DMS153 treated with DMSO at 0.1 percent for 48 hours (cell line): ENCODE results near the gene ELF1.
"Not testable (repeated sequence)": the region's sequence is repeated elsewhere in the genome, so short reads cannot be mapped to it uniquely, and the experiment has no call there.

Experiments
- DNase-seq: peaks from one replicate; lab custom pipeline; 2025; ENCODE audit not compliant: unreplicated experiment; lab: John Stamatoyannopoulos, UW

The ELF1 gene

GRCh38 chr13:40946485-40946884, 72.6 kb downstream of the ELF1 start:
- DNase-seq = no peak

GRCh38 chr13:40943073-40943472, 76.0 kb downstream of the ELF1 start:
- DNase-seq = no peak

- DNase-seq = no peak
Measured at GRCh38 chr13:40941581-40941980, 77.5 kb downstream of the ELF1 start.

- no peak for DNase-seq
Measured at GRCh38 chr13:40940841-40941240, 78.3 kb downstream of the ELF1 start.

GRCh38 chr13:40933508-40934204, 85.5 kb downstream of the ELF1 start:
- DNase-seq = no peak

GRCh38 chr13:40932252-40932651, 86.9 kb downstream of the ELF1 start:
- no peak for DNase-seq

- no peak for DNase-seq
Measured at GRCh38 chr13:40931719-40932118, 87.4 kb downstream of the ELF1 start.

GRCh38 chr13:40929883-40930282, 89.2 kb downstream of the ELF1 start:
- not testable (repeated sequence) for DNase-seq

- DNase-seq = no peak
Measured at GRCh38 chr13:40928980-40929379, 90.1 kb downstream of the ELF1 start.

GRCh38 chr13:40927929-40928328, 91.2 kb downstream of the ELF1 start:
- no peak for DNase-seq

GRCh38 chr13:40923867-40924266, 95.2 kb downstream of the ELF1 start:
- no peak for DNase-seq

- no peak for DNase-seq
Measured at GRCh38 chr13:40922437-40923040, 96.6 kb downstream of the ELF1 start.

- no peak for DNase-seq
Measured at GRCh38 chr13:40920826-40921225, 98.3 kb downstream of the ELF1 start.

GRCh38 chr13:40919901-40920300, 99.2 kb downstream of the ELF1 start:
- DNase-seq = not testable (repeated sequence)

- DNase-seq = no peak
Measured at GRCh38 chr13:40916207-40916998, 102.7 kb downstream of the ELF1 start.

- DNase-seq = not testable (repeated sequence)
Measured at GRCh38 chr13:40914863-40915262, 104.3 kb downstream of the ELF1 start.

GRCh38 chr13:40911341-40911740, 107.8 kb downstream of the ELF1 start:
- DNase-seq = no peak

GRCh38 chr13:40910324-40911050, 108.6 kb downstream of the ELF1 start:
- DNase-seq = no peak

- DNase-seq = not testable (repeated sequence)
Measured at GRCh38 chr13:40909541-40910200, 109.4 kb downstream of the ELF1 start.

GRCh38 chr13:40908546-40908945, 110.6 kb downstream of the ELF1 start:
- DNase-seq = no peak

GRCh38 chr13:40901032-40901431, 118.1 kb downstream of the ELF1 start:
- not testable (repeated sequence) for DNase-seq
